NOMO-1 treated with dmso at 0.1 percent for 144 hours (cell line): ENCODE measurements around the gene ROR2.

Experiments
- DNase-seq: peaks from one replicate; lab custom pipeline; 2025; ENCODE audit not compliant: unreplicated experiment; lab: John Stamatoyannopoulos, UW

ROR2 gene

GRCh38 chr9:91843623-91844148 is 106.3 kb downstream of the ROR2 start:
- DNase-seq, result no peak

GRCh38 chr9:91843093-91843492 is 106.9 kb downstream of the ROR2 start:
- no peak for DNase-seq

GRCh38 chr9:91842358-91843049 is 107.5 kb downstream of the ROR2 start:
- no peak for DNase-seq

GRCh38 chr9:91841591-91841990 is 108.4 kb downstream of the ROR2 start:
- no peak for DNase-seq

GRCh38 chr9:91840882-91841281 is 109.1 kb downstream of the ROR2 start:
- DNase-seq, result no peak

GRCh38 chr9:91840469-91840868 is 109.6 kb downstream of the ROR2 start:
- no peak for DNase-seq

GRCh38 chr9:91839926-91840465 is 110.0 kb downstream of the ROR2 start:
- DNase-seq, result no peak

- DNase-seq, result no peak
Observed at GRCh38 chr9:91837981-91838731, 111.9 kb downstream of the ROR2 start.

GRCh38 chr9:91836515-91836914 is 113.5 kb downstream of the ROR2 start:
- no peak for DNase-seq

GRCh38 chr9:91835632-91836031 is 114.4 kb downstream of the ROR2 start:
- DNase-seq, result no peak

- no peak for DNase-seq
Observed at GRCh38 chr9:91835216-91835615, 114.8 kb downstream of the ROR2 start.

- DNase-seq, result no peak
Observed at GRCh38 chr9:91834740-91835139, 115.3 kb downstream of the ROR2 start.

- no peak for DNase-seq
Observed at GRCh38 chr9:91833878-91834255, 116.2 kb downstream of the ROR2 start.

- DNase-seq, result no peak
Observed at GRCh38 chr9:91833096-91833877, 116.7 kb downstream of the ROR2 start.

- no peak for DNase-seq
Observed at GRCh38 chr9:91832322-91832721, 117.7 kb downstream of the ROR2 start.

GRCh38 chr9:91825866-91826265 is 124.2 kb downstream of the ROR2 start:
- no peak for DNase-seq

- DNase-seq, result no peak
Observed at GRCh38 chr9:91825422-91825821, 124.6 kb downstream of the ROR2 start.

- no peak for DNase-seq
Observed at GRCh38 chr9:91824601-91825305, 125.3 kb downstream of the ROR2 start.

- DNase-seq, result no peak
Observed at GRCh38 chr9:91824151-91824550, 125.9 kb downstream of the ROR2 start.

- DNase-seq, result no peak
Observed at GRCh38 chr9:91820949-91821880, 128.8 kb downstream of the ROR2 start.
